Measurements from ENCODE around the gene ZNF329.

DNA sequence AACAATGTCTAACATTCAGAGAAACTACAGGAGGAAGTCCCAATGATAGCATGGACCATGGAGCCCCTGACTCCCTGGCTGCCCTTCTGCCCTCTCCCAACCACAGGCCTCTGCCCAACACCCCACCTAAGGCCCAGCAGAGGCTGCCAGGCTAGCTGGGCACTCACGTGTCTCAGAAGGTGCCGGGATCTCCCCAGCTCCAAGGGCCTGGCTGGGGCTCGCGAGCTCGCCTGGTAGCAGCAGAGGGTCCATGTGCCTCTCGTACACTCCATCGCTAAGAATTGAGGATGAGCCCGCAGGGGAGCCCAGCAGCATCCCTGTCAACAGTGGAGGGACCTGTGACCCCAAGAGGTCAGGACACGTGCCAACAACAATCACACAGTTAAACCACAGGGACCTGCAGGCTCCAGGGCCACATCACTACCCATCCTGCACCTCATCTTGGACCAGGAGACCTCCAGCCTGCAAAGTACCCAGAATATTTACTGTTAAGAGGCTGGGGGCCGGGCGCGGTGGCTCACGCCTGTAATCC lies 62.0 kb downstream of the ZNF329 start:
- TF ChIP-seq, protein P1, sequence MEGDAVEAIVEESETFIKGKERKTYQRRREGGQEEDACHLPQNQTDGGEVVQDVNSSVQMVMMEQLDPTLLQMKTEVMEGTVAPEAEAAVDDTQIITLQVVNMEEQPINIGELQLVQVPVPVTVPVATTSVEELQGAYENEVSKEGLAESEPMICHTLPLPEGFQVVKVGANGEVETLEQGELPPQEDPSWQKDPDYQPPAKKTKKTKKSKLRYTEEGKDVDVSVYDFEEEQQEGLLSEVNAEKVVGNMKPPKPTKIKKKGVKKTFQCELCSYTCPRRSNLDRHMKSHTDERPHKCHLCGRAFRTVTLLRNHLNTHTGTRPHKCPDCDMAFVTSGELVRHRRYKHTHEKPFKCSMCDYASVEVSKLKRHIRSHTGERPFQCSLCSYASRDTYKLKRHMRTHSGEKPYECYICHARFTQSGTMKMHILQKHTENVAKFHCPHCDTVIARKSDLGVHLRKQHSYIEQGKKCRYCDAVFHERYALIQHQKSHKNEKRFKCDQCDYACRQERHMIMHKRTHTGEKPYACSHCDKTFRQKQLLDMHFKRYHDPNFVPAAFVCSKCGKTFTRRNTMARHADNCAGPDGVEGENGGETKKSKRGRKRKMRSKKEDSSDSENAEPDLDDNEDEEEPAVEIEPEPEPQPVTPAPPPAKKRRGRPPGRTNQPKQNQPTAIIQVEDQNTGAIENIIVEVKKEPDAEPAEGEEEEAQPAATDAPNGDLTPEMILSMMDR (IDR thresholded peaks at IDR 0.05), result no peak
- no peak for TF ChIP-seq POLR2AphosphoS5 (IDR thresholded peaks at IDR 0.05; ENCODE audit: insufficient read depth in 1 of 2, low read depth in 1 of 2)
- no peak for TF ChIP-seq POLR2A (IDR thresholded peaks at IDR 0.05)
